ENCODE measurements around the gene MED25.

The MED25 gene

GRCh38 chr19:49857061-49857837 is 39.2 kb downstream of the MED25 start:
- H3K27ac ChIP-seq, result peak overlapping the region; percentile 33
- TF ChIP-seq, protein P1, sequence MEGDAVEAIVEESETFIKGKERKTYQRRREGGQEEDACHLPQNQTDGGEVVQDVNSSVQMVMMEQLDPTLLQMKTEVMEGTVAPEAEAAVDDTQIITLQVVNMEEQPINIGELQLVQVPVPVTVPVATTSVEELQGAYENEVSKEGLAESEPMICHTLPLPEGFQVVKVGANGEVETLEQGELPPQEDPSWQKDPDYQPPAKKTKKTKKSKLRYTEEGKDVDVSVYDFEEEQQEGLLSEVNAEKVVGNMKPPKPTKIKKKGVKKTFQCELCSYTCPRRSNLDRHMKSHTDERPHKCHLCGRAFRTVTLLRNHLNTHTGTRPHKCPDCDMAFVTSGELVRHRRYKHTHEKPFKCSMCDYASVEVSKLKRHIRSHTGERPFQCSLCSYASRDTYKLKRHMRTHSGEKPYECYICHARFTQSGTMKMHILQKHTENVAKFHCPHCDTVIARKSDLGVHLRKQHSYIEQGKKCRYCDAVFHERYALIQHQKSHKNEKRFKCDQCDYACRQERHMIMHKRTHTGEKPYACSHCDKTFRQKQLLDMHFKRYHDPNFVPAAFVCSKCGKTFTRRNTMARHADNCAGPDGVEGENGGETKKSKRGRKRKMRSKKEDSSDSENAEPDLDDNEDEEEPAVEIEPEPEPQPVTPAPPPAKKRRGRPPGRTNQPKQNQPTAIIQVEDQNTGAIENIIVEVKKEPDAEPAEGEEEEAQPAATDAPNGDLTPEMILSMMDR (conservative IDR thresholded peaks at IDR 0.05), result no peak

- peak overlapping the region; percentile 33 for H3K27ac ChIP-seq
- TF ChIP-seq, protein P1 (conservative IDR thresholded peaks at IDR 0.05), result no peak
These were observed 39.7 kb downstream of the MED25 start for GRCh38 chr19:49857838-49858087.

DNA sequence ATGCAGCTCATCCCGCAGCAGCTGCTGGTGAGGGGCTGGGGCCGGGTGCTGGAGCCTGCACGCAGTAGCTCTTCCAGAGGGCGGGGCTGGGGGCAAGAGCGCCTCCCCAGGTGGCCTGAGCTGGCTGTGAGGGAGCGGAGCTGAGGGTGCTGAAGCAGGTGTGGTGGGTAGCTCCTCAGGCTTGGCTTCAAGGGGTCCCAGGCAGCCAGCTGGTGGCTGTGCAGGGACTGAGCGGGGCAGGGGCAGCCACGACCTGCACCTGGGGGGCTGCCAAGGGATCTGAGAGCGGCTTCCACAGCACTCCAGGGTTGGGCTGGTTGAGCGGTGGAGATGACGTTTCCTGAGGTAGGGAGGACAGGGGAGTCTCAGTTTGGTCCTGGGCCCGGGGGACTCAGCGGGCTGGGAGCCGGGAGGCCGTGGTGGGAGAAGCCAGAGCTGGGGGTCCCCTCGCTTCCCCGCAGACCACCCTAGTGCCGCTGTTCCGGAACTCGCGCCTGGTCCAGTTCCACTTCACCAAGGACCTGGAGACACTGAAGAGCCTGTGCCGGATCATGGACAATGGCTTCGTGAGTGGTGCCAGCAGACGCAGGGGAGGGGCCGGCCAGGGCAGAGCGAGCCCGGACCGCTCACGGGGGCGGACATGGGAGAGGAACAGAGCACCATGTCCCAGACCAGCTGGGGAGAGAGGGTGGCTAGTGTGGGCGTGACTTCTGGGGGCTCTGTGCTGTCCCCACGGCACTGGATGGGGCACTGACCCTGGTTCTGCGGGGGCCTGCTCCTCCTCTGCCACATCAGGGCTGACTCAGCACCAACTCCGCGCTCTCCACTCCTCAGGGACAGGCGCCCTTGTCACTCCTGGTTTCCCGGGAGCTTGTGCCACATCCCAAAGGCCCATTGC is 40.2 kb downstream of the MED25 start:
- TF ChIP-seq, protein P1 (conservative IDR thresholded peaks at IDR 0.05), result no peak
- peak overlapping the region; percentile 33; the same call in 1 of the 2 replicates for H3K27ac ChIP-seq

DNA sequence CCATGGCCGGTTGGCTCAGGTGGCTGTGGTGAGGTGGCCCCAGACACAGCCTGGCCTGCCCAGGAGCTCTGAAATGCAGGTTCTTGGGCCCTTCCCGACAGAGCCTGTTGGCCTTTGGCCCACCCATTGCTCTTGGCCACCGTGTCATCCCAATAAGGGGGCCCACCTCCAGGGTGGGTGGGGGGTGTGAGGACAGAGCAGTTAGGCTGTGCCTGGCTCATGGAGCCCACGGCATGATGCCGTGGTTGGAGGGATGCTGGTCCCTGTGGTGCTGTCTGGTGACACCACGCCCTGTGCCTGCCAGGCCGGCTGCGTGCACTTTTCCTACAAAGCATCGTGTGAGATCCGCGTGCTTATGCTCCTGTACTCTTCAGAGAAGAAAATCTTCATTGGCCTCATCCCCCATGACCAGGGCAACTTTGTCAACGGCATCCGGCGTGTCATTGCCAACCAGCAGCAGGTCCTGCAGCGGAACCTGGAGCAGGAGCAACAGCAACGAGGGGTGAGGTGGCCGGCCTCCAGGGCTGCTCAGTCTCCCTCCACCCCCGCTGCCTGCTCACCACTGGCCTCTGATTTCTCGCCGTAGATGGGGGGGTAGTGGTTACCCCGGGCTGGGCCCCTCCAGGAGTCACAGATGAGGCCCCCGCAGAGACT is 41.7 kb downstream of the MED25 start:
- TF ChIP-seq, protein P1 (conservative IDR thresholded peaks at IDR 0.05), result no peak
- H3K27ac ChIP-seq, result peak overlapping the region; percentile 23; the same call in 1 of the 2 replicates

- TF ChIP-seq, protein P1 (conservative IDR thresholded peaks at IDR 0.05), result no peak
- peak overlapping the region; percentile 23 for H3K27ac ChIP-seq
These were observed 42.4 kb downstream of the MED25 start for GRCh38 chr19:49860336-49861102.

DNA sequence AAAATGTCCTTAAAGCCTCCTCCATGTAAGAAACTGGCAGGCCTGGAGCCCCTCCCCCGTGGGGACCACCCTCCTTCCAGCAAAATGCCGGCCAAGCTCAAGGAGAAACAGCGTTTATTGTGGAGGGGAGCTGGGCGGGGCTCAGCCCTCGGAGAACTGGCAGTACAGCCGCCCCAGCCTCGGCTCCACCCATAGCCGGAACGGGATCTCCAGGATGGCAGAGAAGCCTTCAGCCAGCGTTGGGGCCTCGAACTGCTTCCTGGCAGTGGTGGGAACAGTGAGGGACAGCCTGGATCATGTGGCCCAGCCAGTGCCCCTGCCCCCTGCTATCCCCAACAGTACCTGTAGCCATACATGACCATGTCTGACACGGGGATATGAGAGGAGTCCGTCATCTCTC is 43.0 kb downstream of the MED25 start:
- TF ChIP-seq, protein P1 (conservative IDR thresholded peaks at IDR 0.05), result no peak
- peak overlapping the region; percentile 23 for H3K27ac ChIP-seq
